CD4-positive, CD25-positive, alpha-beta regulatory T cell (primary cell): ENCODE measurements around the gene PALLD. TPM values are rescaled to one million over a fixed set of nuclear protein-coding genes. Genes with fewer than 3 reads are reported as not detected.
A peak's percentile ranks its signal among the peaks of the same experiment; 100 is the strongest.

ENCODE experiments used
- ATAC-seq, 2 donors: fragments of 150-1000 bp; cut with Tn5 transposase; one replicate each; pipeline ENCODE4 v1.10.0; 2021; ENCODE audit warnings: low read depth in 2 of 2, moderate number of reproducible peaks in 2 of 2, moderate library complexity in 1 of 2
- DNase-seq, 3 donors: peaks; one replicate each; pipeline versions ENCODE4 v3.0.0 to v3.0.0-alpha.2; 2012 to 2022; ENCODE audit warnings: mixed read lengths in 1 of 3
- H3K27ac ChIP-seq: one replicate; pipeline ENCODE4 v1.7.0; 2013; ENCODE audit warnings: mild to moderate bottlenecking, low read length; ENCODE audit not compliant: insufficient read depth, poor library complexity, severe bottlenecking
- H3K27me3 ChIP-seq: one replicate; pipeline ENCODE4 v1.7.0; 2013; ENCODE audit warnings: low read length; ENCODE audit not compliant: control insufficient read depth, insufficient read depth
- H3K36me3 ChIP-seq: one replicate; pipeline ENCODE4 v1.7.0; 2013; ENCODE audit warnings: mild to moderate bottlenecking, low read length, moderate library complexity; ENCODE audit not compliant: control insufficient read depth, insufficient read depth
- H3K4me1 ChIP-seq: 2 replicates; pipeline ENCODE4 v1.7.0; 2013; ENCODE audit warnings: mild to moderate bottlenecking, low read length; ENCODE audit not compliant: insufficient read depth, control insufficient read depth, poor library complexity, severe bottlenecking
- H3K4me3 ChIP-seq: one replicate; pipeline ENCODE4 v1.7.0; 2013; ENCODE audit warnings: low read depth, mild to moderate bottlenecking, low read length, moderate library complexity
- H3K9me3 ChIP-seq, 2 experiments: 1 replicate in 1 of 2; 2 replicates in 1 of 2; pipeline ENCODE4 v1.7.0; 2013; ENCODE audit warnings: low read length in 2 of 2, mild to moderate bottlenecking in 1 of 2, moderate library complexity in 1 of 2; ENCODE audit not compliant: control insufficient read depth in 2 of 2
- H3K27ac Mint-ChIP-seq, 3 donors: one replicate each; pipeline ENCODE4 v1.8.0; 2020 to 2022; ENCODE audit warnings: mild to moderate bottlenecking in 3 of 3, mixed read lengths in 3 of 3, moderate library complexity in 2 of 3
- H3K27me3 Mint-ChIP-seq: one replicate; pipeline ENCODE4 v1.8.0; 2022; ENCODE audit warnings: mild to moderate bottlenecking, mixed read lengths
- H3K36me3 Mint-ChIP-seq: one replicate; pipeline ENCODE4 v1.8.0; 2020; ENCODE audit warnings: mixed read lengths
- H3K4me1 Mint-ChIP-seq, 4 donors: one replicate each; pipeline ENCODE4 v1.8.0; 2020 to 2022; ENCODE audit warnings: mixed read lengths in 4 of 4, mild to moderate bottlenecking in 1 of 4
- H3K4me3 Mint-ChIP-seq, 4 donors: one replicate each; pipeline ENCODE4 v1.8.0; 2020 to 2022; ENCODE audit warnings: mild to moderate bottlenecking in 4 of 4, mixed read lengths in 4 of 4, moderate library complexity in 3 of 4
- H3K9me3 Mint-ChIP-seq, 7 donors: one replicate each; pipeline ENCODE4 v1.8.0; 2020 to 2022; ENCODE audit warnings: mixed read lengths in 7 of 7, mild to moderate bottlenecking in 3 of 7, moderate library complexity in 2 of 7
- polyA plus RNA-seq, 4 donors: library from polyadenylated mRNA; unstranded; fragments of 300-500 nt; fragmentation: Illumina TruSeq; gene quantifications; one replicate each; pipeline ENCODE4 v1.2.3, GENCODE V29; 2021
- total RNA-seq: library from RNA; stranded (reverse); gene quantifications from one replicate; pipeline ENCODE4 v1.2.3, GENCODE V29; 2022

Gene PALLD
- total and polyA plus RNA-seq, 5 donors from 2014 or later, result 0.37 to 1.9 (median 0.76) TPM; not detected in 1

GRCh38 chr4:168825975-168826374, 329.1 kb downstream of the PALLD start:
- no peaks in the 10 kb centered on the region for H3K4me1 ChIP-seq
- Mint-ChIP-seq H3K36me3 (no peaks in the 10 kb centered on the region), H3K27ac (no peak overlapping the region), H3K4me1 (no peaks in the 10 kb centered on the region), H3K4me3 (no peak overlapping the region), H3K27me3 (peaks cover 38% of the 10 kb centered on the region), H3K9me3 (peaks cover 0 to 1% (median 0%) of the 10 kb centered on the region in 7 donors)
- H3K36me3 ChIP-seq, result no peaks in the 10 kb centered on the region
- DNase-seq (no peak), ATAC-seq (no peak)
- no peaks in the 10 kb centered on the region for H3K9me3 ChIP-seq
- H3K27me3 ChIP-seq, result peaks cover 11% of the 10 kb centered on the region
- no peak overlapping the region for H3K27ac ChIP-seq
- no peak overlapping the region for H3K4me3 ChIP-seq

- no peak for DNase-seq
- H3K36me3 ChIP-seq, result no peaks in the 10 kb centered on the region
- Mint-ChIP-seq H3K4me1 (peaks cover 0 to 4% (median 4%) of the 10 kb centered on the region in 4 donors), H3K9me3 (peaks cover 0 to 1% (median 0%) of the 10 kb centered on the region in 7 donors), H3K36me3 (no peaks in the 10 kb centered on the region), H3K27ac (no peak overlapping the region), H3K27me3 (peaks cover 44% of the 10 kb centered on the region), H3K4me3 (no peak overlapping the region)
- peaks cover 11% of the 10 kb centered on the region for H3K27me3 ChIP-seq
- H3K4me1 ChIP-seq, result no peaks in the 10 kb centered on the region
- no peaks in the 10 kb centered on the region for H3K9me3 ChIP-seq
- H3K4me3 ChIP-seq, result no peak overlapping the region
- no peak overlapping the region for H3K27ac ChIP-seq
- no peak for ATAC-seq
Observed at GRCh38 chr4:168826620-168827019, 329.8 kb downstream of the PALLD start.

GRCh38 chr4:168830777-168831512, 334.1 kb downstream of the PALLD start:
- H3K4me1 ChIP-seq, result peaks cover 16% of the 10 kb centered on the region
- no peak for DNase-seq
- H3K9me3 ChIP-seq, result no peaks in the 10 kb centered on the region
- peaks cover 73% of the 10 kb centered on the region for H3K27me3 Mint-ChIP-seq
- no peak overlapping the region for H3K4me3 ChIP-seq
- H3K4me1 Mint-ChIP-seq, result peaks cover 0 to 13% (median 5%) of the 10 kb centered on the region in 4 donors
- H3K27me3 ChIP-seq, result peaks cover 30% of the 10 kb centered on the region
- H3K27ac Mint-ChIP-seq, result peak overlapping the region in 1 of 3 donors; percentile 26
- peaks cover 0 to 2% (median 0%) of the 10 kb centered on the region in 7 donors for H3K9me3 Mint-ChIP-seq
- H3K36me3 ChIP-seq, result no peaks in the 10 kb centered on the region
- ATAC-seq, result no peak
- H3K27ac ChIP-seq, result no peak overlapping the region
- no peaks in the 10 kb centered on the region for H3K36me3 Mint-ChIP-seq
- H3K4me3 Mint-ChIP-seq, result peak overlapping the region; percentile 33 to 88 (median 82)

- no peak for DNase-seq
- H3K27me3 ChIP-seq, result peaks cover 30% of the 10 kb centered on the region
- H3K27ac ChIP-seq, result no peak overlapping the region
- no peaks in the 10 kb centered on the region for H3K36me3 Mint-ChIP-seq
- H3K36me3 ChIP-seq, result no peaks in the 10 kb centered on the region
- peaks cover 0 to 13% (median 5%) of the 10 kb centered on the region in 4 donors for H3K4me1 Mint-ChIP-seq
- peaks cover 77% of the 10 kb centered on the region for H3K27me3 Mint-ChIP-seq
- peaks cover 0 to 2% (median 0%) of the 10 kb centered on the region in 7 donors for H3K9me3 Mint-ChIP-seq
- peaks cover 16% of the 10 kb centered on the region for H3K4me1 ChIP-seq
- H3K4me3 ChIP-seq, result peak overlapping the region; percentile 48
- no peak overlapping the region for H3K27ac Mint-ChIP-seq
- H3K9me3 ChIP-seq, result no peaks in the 10 kb centered on the region
- H3K4me3 Mint-ChIP-seq, result peak overlapping the region; percentile 8 to 88 (median 82)
- peak in 1 of 2 donors; percentile 16 for ATAC-seq
Observed at GRCh38 chr4:168831585-168831918, 334.7 kb downstream of the PALLD start.

GRCh38 chr4:168831919-168832762, 335.3 kb downstream of the PALLD start:
- Histone ChIP-seq H3K4me3 (no peak overlapping the region), H3K9me3 (no peaks in the 10 kb centered on the region), H3K4me1 (peaks cover 16% of the 10 kb centered on the region), H3K27ac (no peak overlapping the region), H3K36me3 (no peaks in the 10 kb centered on the region), H3K27me3 (peaks cover 30% of the 10 kb centered on the region)
- peak; percentile 65 to 66 for ATAC-seq
- DNase-seq, result peak; percentile 8 to 50 (median 30)
- Mint-ChIP-seq H3K27me3 (peaks cover 80% of the 10 kb centered on the region), H3K27ac (no peak overlapping the region), H3K9me3 (peaks cover 0 to 2% (median 0%) of the 10 kb centered on the region in 7 donors), H3K4me1 (peaks cover 0 to 13% (median 5%) of the 10 kb centered on the region in 4 donors), H3K4me3 (peak overlapping the region; percentile 8 to 86 (median 78)), H3K36me3 (no peaks in the 10 kb centered on the region)

- ATAC-seq (no peak), DNase-seq (no peak)
- Histone ChIP-seq H3K9me3 (no peaks in the 10 kb centered on the region), H3K4me3 (no peak overlapping the region), H3K27ac (no peak overlapping the region), H3K27me3 (peaks cover 30% of the 10 kb centered on the region), H3K4me1 (peaks cover 16% of the 10 kb centered on the region), H3K36me3 (no peaks in the 10 kb centered on the region)
- Mint-ChIP-seq H3K27ac (no peak overlapping the region), H3K27me3 (peaks cover 81% of the 10 kb centered on the region), H3K36me3 (no peaks in the 10 kb centered on the region), H3K9me3 (peaks cover 0 to 2% (median 0%) of the 10 kb centered on the region in 7 donors), H3K4me3 (peak overlapping the region; percentile 27 to 79 (median 77)), H3K4me1 (peaks cover 0 to 13% (median 5%) of the 10 kb centered on the region in 4 donors)
Observed at GRCh38 chr4:168832763-168833575, 336.1 kb downstream of the PALLD start.

- Mint-ChIP-seq H3K9me3 (peaks cover 0 to 3% (median 0%) of the 10 kb centered on the region in 7 donors), H3K27me3 (peaks cover 76% of the 10 kb centered on the region), H3K4me1 (peaks cover 0 to 13% (median 5%) of the 10 kb centered on the region in 4 donors), H3K27ac (no peak overlapping the region), H3K36me3 (no peaks in the 10 kb centered on the region), H3K4me3 (peak overlapping the region in 3 of 4 donors; percentile 27 to 42 (median 29))
- H3K27me3 ChIP-seq, result peaks cover 27% of the 10 kb centered on the region
- DNase-seq (no peak), ATAC-seq (no peak)
- H3K27ac ChIP-seq, result no peak overlapping the region
- H3K9me3 ChIP-seq, result no peaks in the 10 kb centered on the region
- no peaks in the 10 kb centered on the region for H3K36me3 ChIP-seq
- no peak overlapping the region for H3K4me3 ChIP-seq
- peaks cover 16% of the 10 kb centered on the region for H3K4me1 ChIP-seq
Observed at GRCh38 chr4:168833881-168834280, 337.0 kb downstream of the PALLD start.
